ENCODE data around the gene CRYBA4. TPM values are rescaled to one million over a fixed set of nuclear protein-coding genes. Genes with fewer than 3 reads are reported as not detected.

The CRYBA4 gene
- total RNA-seq, 2 experiments from 2014 or later: not detected

- intact Hi-C loops (cut with DNase I, micrococcal nuclease): no loop called here
- Histone ChIP-seq H3K27ac (ENCODE audit: low read depth in 1 of 2, low read length in 2 of 2) (no peak overlapping the region), H3K36me3 (ENCODE audit: insufficient read depth, low read length) (no peaks in the 10 kb centered on the region), H3K4me3 (ENCODE audit: low read length) (no peak overlapping the region), H3K9me3 (ENCODE audit: control insufficient read depth in 1 of 2, insufficient read depth in 1 of 2, low read length in 2 of 2) (no peaks in the 10 kb centered on the region), H3K27me3 (ENCODE audit: control insufficient read depth in 1 of 2, insufficient read depth in 2 of 2, low read length in 2 of 2) (no peaks in the 10 kb centered on the region), H3K4me1 (ENCODE audit: insufficient read depth, low read length) (no peaks in the 10 kb centered on the region)
- Mint-ChIP-seq H3K4me1 (ENCODE audit: low read depth) (no peaks in the 10 kb centered on the region), H3K36me3 (ENCODE audit: low read depth) (no peaks in the 10 kb centered on the region), H3K27ac (no peak overlapping the region), H3K27me3 (no peaks in the 10 kb centered on the region), H3K4me3 (no peak overlapping the region), H3K9me3 (no peaks in the 10 kb centered on the region)
- TF ChIP-seq CTCF (IDR thresholded peaks at IDR 0.05): no peak
- no peak for DNase-seq
- ATAC-seq (ENCODE audit: poor library complexity): no peak
- CTCF ChIA-PET: interaction anchor here (1.0 kb wide), 1 partner anchor 17 kb away, joined by 3 read pairs; no protein-coding TSS in a partner anchor
- POLR2A ChIA-PET: no interaction called here
Measured at GRCh38 chr22:26624803-26625202, 3.0 kb downstream of the CRYBA4 start.

DNA sequence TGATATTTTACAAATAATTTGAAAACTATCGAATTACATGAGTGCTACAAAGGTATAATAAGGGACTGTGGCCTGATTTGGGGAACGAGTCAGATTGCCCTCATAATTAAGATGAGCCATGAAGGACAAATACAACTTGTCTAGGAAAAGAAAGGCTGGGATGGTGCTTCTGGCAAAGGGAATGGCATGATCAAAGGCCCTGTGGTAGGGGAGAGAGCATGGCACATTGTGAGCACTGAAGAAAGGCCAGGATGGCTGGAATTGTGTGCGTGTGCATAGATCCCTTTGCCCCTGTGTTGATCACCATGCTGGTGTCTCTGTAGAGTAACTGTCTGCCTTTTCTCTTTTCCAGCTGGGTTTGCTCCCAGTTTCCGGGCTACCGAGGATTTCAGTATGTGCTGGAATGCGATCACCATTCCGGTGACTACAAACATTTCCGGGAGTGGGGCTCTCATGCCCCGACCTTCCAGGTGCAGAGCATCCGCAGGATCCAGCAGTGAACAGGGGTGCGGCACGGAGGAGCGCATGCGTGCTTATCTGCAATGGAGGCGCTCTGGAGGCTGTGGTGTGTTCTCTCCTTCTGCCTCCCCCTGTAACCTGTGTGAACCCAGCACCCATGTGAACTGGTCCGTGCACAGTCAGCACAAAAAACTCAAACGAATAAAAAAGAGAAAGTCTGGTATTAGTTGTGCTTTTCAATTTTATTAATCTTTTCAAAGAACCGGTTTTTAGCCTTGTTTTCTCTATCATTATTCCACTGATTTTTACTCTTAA, 8.4 kb downstream of the CRYBA4 start:
- peaks cover 0 to 4% of the 10 kb centered on the region in 2 experiments for H3K9me3 ChIP-seq (ENCODE audit: control insufficient read depth in 1 of 2, insufficient read depth in 1 of 2, low read length in 2 of 2)
- Mint-ChIP-seq H3K9me3 (no peaks in the 10 kb centered on the region), H3K36me3 (ENCODE audit: low read depth) (no peaks in the 10 kb centered on the region), H3K4me3 (no peak overlapping the region), H3K4me1 (ENCODE audit: low read depth) (no peaks in the 10 kb centered on the region), H3K27me3 (no peaks in the 10 kb centered on the region), H3K27ac (no peak overlapping the region)
- no peak overlapping the region for H3K27ac ChIP-seq (ENCODE audit: low read depth in 1 of 2, low read length in 2 of 2)
- ChIA-PET CTCF (interaction anchor here (0.6 kb wide), 1 partner anchor 21 kb away, joined by 3 read pairs; no protein-coding TSS in a partner anchor), POLR2A (no interaction called here)
- no peak for TF ChIP-seq CTCF (IDR thresholded peaks at IDR 0.05)
- no peaks in the 10 kb centered on the region for H3K27me3 ChIP-seq (ENCODE audit: control insufficient read depth in 1 of 2, insufficient read depth in 2 of 2, low read length in 2 of 2)
- intact Hi-C loops (cut with DNase I, micrococcal nuclease): no loop called here
- ATAC-seq (ENCODE audit: poor library complexity) (no peak), DNase-seq (no peak)
- no peaks in the 10 kb centered on the region for H3K36me3 ChIP-seq (ENCODE audit: insufficient read depth, low read length)
- H3K4me3 ChIP-seq (ENCODE audit: low read length): no peak overlapping the region
- H3K4me1 ChIP-seq (ENCODE audit: insufficient read depth, low read length): no peaks in the 10 kb centered on the region

DNA sequence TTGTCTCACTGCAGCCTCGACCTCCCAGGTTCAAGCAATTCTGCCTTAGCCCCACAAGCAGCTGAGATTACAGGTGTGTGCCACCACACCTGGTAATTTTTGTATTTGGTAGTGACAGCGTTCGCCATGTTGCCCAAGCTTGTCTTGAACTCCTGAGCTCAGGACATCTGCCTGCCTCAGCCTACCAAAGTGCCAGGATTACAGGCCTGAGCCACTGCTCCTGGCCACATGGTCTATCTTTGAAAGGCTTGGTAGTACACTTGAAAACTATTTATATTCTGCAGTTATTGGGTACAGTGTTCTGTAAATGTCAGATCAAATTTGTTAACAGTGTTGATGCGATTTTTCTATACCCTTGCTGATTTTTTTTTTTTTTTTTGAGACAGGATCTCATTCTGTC, 9.5 kb downstream of the CRYBA4 start:
- ATAC-seq (ENCODE audit: poor library complexity): no peak
- POLR2A ChIA-PET: no interaction called here
- Histone ChIP-seq H3K4me1 (ENCODE audit: insufficient read depth, low read length) (no peaks in the 10 kb centered on the region), H3K9me3 (ENCODE audit: control insufficient read depth in 1 of 2, insufficient read depth in 1 of 2, low read length in 2 of 2) (peaks cover 0 to 4% of the 10 kb centered on the region in 2 experiments), H3K36me3 (ENCODE audit: insufficient read depth, low read length) (no peaks in the 10 kb centered on the region), H3K27me3 (ENCODE audit: control insufficient read depth in 1 of 2, insufficient read depth in 2 of 2, low read length in 2 of 2) (no peaks in the 10 kb centered on the region), H3K27ac (ENCODE audit: low read depth in 1 of 2, low read length in 2 of 2) (no peak overlapping the region), H3K4me3 (ENCODE audit: low read length) (no peak overlapping the region)
- no peaks in the 10 kb centered on the region for H3K27me3 Mint-ChIP-seq
- no peaks in the 10 kb centered on the region for H3K36me3 Mint-ChIP-seq (ENCODE audit: low read depth)
- no peak for DNase-seq
- CTCF ChIA-PET: no interaction called here
- intact Hi-C loops (cut with DNase I, micrococcal nuclease): no loop called here
- no peaks in the 10 kb centered on the region for H3K9me3 Mint-ChIP-seq
- no peak overlapping the region for H3K27ac Mint-ChIP-seq
- no peak overlapping the region for H3K4me3 Mint-ChIP-seq
- TF ChIP-seq CTCF (IDR thresholded peaks at IDR 0.05): no peak
- no peaks in the 10 kb centered on the region for H3K4me1 Mint-ChIP-seq (ENCODE audit: low read depth)
